Measurements from ENCODE around the gene MAP1LC3B2.

DNA sequence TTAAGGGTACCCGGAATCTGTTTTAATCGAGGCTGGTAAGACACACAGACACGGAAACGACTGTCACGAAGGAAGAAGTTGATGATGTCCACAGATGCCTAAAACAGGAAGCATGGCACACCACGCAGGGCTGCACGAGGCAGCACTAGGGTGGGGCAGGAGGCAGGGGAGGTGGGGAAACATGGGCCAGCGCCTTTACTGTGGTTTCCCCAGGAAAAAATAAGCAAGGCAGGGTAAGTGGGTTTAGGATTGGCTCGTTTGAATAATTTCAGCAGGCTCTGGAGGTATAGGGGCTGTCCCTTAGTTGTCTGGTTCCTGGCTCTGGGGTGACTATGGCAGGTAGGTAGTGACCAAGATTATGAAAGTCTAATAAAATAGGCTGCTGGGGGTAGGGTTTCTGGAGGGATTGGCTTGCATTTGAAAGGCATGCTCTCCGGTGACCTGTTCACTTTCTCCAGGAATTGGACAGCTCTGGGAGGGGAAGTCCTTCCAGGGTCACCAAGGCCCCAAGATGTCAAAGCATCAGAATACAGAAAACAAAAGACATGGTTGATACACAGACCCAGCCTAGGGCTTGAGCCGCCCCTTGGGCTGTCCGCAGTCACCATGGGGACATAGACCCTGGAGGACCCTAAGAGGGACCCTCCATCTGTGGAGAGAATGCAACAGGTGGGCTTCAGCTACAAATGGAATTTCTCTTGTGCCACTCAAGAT, 35.3 kb downstream of the MAP1LC3B2 start:
- TF ChIP-seq, protein P1, sequence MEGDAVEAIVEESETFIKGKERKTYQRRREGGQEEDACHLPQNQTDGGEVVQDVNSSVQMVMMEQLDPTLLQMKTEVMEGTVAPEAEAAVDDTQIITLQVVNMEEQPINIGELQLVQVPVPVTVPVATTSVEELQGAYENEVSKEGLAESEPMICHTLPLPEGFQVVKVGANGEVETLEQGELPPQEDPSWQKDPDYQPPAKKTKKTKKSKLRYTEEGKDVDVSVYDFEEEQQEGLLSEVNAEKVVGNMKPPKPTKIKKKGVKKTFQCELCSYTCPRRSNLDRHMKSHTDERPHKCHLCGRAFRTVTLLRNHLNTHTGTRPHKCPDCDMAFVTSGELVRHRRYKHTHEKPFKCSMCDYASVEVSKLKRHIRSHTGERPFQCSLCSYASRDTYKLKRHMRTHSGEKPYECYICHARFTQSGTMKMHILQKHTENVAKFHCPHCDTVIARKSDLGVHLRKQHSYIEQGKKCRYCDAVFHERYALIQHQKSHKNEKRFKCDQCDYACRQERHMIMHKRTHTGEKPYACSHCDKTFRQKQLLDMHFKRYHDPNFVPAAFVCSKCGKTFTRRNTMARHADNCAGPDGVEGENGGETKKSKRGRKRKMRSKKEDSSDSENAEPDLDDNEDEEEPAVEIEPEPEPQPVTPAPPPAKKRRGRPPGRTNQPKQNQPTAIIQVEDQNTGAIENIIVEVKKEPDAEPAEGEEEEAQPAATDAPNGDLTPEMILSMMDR (IDR thresholded peaks at IDR 0.05), result no peak
- TF ChIP-seq EP300 (IDR thresholded peaks at IDR 0.05), result no peak

Data from gastroesophageal sphincter (tissue), 3 donors.